Endothelial cell of umbilical vein (primary cell): ENCODE data around the gene RUNX2.
A peak's percentile ranks its signal among the peaks of the same experiment; 100 is the strongest.

ENCODE experiments used
- CTCF ChIP-seq, 2 donors: IDR thresholded peaks; 1 replicate in 1 of 2; 2 replicates in 1 of 2; pipeline ENCODE4 v1.5.1; 2011; ENCODE audit warnings: low read length in 2 of 2, mild to moderate bottlenecking in 2 of 2, moderate library complexity in 2 of 2, control low read depth in 1 of 2, inconsistent platforms in 1 of 2, low read depth in 1 of 2; ENCODE audit not compliant: insufficient read depth in 1 of 2; ENCODE audit errors: extremely low read depth in 1 of 2
- EZH2 ChIP-seq: IDR thresholded peaks from 2 replicates; pipeline ENCODE4 v1.6.1; 2012; ENCODE audit warnings: borderline replicate concordance, low read depth, mild to moderate bottlenecking, moderate library complexity, low read length, inconsistent platforms; ENCODE audit not compliant: severe bottlenecking
- FOS ChIP-seq: IDR thresholded peaks from 2 replicates; pipeline ENCODE4 v1.6.1; 2011; ENCODE audit warnings: mild to moderate bottlenecking, low read length, moderate library complexity, borderline replicate concordance; ENCODE audit not compliant: insufficient read depth
- GATA2 ChIP-seq: IDR thresholded peaks from 2 replicates; pipeline ENCODE4 v1.7.0; 2011; ENCODE audit warnings: low read depth, mild to moderate bottlenecking, moderate library complexity, mixed read lengths, low read length; ENCODE audit not compliant: insufficient read length, insufficient read depth
- JUN ChIP-seq: IDR thresholded peaks from 2 replicates; pipeline ENCODE4 v1.6.1; 2011; ENCODE audit warnings: borderline replicate concordance, low read depth; ENCODE audit not compliant: insufficient read length, insufficient read depth
- MAX ChIP-seq: IDR thresholded peaks from 2 replicates; pipeline ENCODE4 v1.6.1; 2011; ENCODE audit not compliant: insufficient read depth, insufficient read length
- MYC ChIP-seq: IDR thresholded peaks from one replicate; pipeline ENCODE4 v1.6.1; 2011; ENCODE audit warnings: mild to moderate bottlenecking, low read depth, low read length
- POLR2A ChIP-seq: IDR thresholded peaks from 2 replicates; pipeline ENCODE4 v1.6.1; 2012; ENCODE audit warnings: low read depth, mild to moderate bottlenecking, control low read depth, low read length
- POLR2AphosphoS5 ChIP-seq: IDR thresholded peaks from 2 replicates; pipeline ENCODE4 v1.6.1; 2012; ENCODE audit warnings: low read depth, mild to moderate bottlenecking, control low read depth, low read length, moderate library complexity; ENCODE audit not compliant: insufficient read depth

- TF ChIP-seq EZH2 (peak; percentile 99), CTCF (IDR thresholded peaks at IDR 0.05; ENCODE audit: extremely low read depth in 1 of 2, insufficient read depth in 1 of 2, low read depth in 1 of 2, low read length in 2 of 2) (no peak), MAX (no peak), POLR2AphosphoS5 (no peak), POLR2A (no peak), JUN (no peak), FOS (no peak), GATA2 (no peak), MYC (no peak)
Measured at GRCh38 chr6:45420083-45420908, 92.2 kb downstream of the RUNX2 start.
